ENCODE data around the gene RAC3.

DNA sequence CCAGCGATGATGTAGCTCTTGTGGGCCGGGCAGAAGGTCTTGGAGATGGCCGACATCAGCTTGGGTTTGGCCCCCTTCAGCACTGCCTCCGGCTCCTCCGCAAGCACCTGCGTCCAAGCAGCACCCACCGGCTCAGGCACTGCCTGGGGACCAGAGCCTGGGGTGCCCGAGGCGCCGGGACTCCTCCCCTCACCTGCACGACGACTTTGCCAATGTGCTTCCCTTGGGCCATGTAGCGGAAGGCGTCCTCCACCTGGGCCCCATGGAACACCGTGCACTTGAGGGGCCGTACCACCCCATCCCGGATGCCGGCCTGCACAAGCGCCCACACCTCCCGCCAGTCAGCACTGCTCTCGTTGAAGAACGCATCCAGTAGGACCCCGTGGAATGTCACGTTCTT is 51.5 kb downstream of the RAC3 start:
- TF ChIP-seq, protein P1, sequence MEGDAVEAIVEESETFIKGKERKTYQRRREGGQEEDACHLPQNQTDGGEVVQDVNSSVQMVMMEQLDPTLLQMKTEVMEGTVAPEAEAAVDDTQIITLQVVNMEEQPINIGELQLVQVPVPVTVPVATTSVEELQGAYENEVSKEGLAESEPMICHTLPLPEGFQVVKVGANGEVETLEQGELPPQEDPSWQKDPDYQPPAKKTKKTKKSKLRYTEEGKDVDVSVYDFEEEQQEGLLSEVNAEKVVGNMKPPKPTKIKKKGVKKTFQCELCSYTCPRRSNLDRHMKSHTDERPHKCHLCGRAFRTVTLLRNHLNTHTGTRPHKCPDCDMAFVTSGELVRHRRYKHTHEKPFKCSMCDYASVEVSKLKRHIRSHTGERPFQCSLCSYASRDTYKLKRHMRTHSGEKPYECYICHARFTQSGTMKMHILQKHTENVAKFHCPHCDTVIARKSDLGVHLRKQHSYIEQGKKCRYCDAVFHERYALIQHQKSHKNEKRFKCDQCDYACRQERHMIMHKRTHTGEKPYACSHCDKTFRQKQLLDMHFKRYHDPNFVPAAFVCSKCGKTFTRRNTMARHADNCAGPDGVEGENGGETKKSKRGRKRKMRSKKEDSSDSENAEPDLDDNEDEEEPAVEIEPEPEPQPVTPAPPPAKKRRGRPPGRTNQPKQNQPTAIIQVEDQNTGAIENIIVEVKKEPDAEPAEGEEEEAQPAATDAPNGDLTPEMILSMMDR (IDR thresholded peaks at IDR 0.05) = no peak
- TF ChIP-seq POLR2A (IDR thresholded peaks at IDR 0.05) = no peak
